CD4-positive, alpha-beta T cell treated with Interleukin-21 for 1 hour (primary cell): ENCODE measurements around the gene PLN.
A peak's percentile ranks its signal among the peaks of the same experiment; 100 is the strongest.

ENCODE experiments used
- DNase-seq: peaks from one replicate; pipeline ENCODE4 v3.0.0-alpha.2; 2020

The PLN gene

DNA sequence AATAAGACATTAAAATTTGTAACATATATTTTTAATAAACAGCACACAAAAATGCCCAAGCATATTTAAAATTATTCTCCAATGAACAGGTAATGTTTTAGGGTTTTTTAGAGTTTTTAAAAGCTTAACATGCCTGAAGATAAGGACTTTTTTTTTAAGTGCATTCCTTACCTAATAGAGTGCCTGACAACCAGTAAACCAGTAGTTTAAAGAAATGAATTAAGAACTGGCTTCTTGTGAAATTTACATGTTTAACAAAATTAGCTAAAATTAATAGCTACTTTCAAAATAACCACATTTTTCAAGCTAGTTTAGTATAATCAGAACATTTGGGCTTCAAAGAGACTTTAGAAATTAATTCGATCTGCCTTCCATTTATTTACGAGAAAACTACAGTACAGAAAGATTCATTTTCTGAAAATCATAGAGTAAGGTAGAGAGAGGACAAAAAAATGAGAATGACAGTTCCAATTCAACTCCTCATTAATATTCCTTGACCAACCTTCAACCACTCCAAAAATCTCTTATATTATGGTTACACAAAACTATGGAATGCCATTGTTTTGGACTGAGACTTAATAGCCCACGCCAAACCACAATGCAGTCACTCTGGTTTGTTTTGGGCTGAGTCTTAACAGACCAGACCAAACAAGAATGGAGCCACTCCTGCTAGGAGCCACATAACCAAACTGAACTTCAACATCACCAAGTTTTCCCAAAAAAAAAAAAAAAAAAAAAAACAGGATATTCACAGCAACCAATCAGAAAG is 5.7 kb upstream of the PLN start:
- no peak for DNase-seq

DNA sequence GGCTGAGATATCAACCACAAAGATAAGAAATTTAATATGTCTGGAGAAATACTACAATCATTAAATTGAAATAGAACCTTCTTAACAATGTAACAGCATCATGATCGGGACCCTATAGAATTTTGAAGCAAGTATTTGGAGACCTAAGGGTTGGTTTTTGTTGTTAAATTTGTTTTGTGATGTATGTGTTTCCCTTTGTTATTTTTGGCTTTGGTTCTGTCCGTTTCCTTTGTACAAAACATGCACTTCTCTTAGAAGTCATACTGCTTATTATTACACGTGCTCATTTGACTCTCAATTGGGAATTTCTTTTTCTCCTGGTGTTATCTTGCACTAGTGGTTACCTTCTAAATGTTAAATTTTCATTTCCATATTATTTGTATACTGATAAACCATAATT is 4.0 kb upstream of the PLN start:
- DNase-seq, result no peak

- DNase-seq, result no peak
These were observed 1.8 kb upstream of the PLN start for GRCh38 chr6:118546164-118546879.

DNA sequence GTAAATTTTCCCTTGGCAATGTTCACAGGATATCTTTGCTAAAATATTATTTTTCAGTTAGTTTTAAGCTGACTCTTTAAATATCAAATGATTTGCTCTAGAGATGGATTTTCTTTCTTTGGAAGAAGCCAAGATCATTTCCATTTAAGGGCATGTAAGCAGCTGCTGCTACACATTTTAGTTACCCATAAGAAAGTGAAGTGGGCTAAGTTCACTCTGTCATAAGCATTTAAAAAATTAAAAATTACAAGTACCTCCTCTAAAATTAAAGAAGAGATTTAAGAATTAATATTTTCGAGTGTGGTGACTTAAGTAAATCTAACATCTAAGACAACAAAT is 1.2 kb upstream of the PLN start:
- DNase-seq, result no peak

GRCh38 chr6:118548613-118549012 is 517 bp downstream of the PLN start:
- DNase-seq, result no peak

DNA sequence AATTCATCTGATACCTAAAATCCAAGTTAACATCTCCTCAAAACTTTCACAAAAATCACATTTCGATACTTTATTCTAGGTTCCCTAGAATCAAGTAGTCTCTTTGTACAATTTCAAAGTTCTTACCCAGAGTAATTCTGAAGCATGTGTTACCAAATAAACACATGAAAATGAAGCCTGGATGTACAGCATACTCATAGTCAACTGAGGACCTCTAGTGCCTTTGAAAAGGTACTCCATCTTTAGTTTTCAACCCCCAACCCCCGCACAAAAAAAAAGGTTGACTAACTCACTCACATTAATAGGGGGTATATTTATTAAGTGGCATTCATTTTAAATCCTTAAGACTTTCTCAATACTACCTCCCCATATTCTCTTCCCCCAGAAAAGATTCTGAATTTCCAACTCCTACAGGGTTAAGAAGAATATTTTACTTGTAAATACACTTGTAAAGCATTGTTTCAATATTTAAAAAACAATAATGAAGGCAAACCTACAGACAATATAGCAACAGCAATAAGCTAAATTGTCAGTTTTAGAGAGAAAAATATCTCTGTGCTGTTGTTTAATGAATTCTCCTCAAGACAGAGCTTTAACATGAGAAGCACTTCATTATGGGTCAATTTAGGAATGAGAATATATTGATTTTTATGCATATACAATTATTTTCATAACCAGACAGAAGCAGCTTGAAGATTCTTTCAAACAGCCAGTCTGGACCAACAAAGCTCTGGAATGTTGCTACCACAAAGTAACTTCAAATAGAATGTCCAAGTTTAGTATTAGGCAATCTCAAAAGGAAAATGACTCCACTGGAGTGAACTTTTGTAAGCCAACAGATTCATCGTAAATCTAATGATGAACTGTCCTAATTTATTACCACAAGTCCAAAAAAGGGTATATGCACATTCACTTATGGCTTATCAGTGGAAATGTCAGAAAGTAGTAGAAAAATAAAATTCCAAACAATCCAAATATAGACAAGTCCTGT is 3.3 kb downstream of the PLN start:
- peak; percentile 52 for DNase-seq

GRCh38 chr6:118553132-118553531 is 5.0 kb downstream of the PLN start:
- DNase-seq, result no peak

DNA sequence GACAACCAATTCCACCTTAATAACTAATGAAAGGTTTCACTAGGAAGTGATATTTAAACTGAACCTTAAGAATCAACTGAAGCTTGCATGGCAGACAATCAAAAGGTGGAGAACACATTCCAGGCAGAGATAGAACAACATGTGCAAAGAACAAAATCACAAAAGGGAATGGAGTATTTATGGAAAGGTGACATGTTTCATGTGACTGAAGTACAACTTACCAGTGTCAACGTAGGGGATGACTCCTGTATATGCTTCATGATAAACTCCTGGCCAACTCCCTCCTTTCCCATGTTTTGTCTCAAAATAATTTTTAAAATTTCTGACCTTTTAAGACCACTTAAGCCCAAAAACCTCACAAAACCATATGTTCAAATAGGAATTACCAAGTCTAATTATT is 6.6 kb downstream of the PLN start:
- DNase-seq, result no peak

DNA sequence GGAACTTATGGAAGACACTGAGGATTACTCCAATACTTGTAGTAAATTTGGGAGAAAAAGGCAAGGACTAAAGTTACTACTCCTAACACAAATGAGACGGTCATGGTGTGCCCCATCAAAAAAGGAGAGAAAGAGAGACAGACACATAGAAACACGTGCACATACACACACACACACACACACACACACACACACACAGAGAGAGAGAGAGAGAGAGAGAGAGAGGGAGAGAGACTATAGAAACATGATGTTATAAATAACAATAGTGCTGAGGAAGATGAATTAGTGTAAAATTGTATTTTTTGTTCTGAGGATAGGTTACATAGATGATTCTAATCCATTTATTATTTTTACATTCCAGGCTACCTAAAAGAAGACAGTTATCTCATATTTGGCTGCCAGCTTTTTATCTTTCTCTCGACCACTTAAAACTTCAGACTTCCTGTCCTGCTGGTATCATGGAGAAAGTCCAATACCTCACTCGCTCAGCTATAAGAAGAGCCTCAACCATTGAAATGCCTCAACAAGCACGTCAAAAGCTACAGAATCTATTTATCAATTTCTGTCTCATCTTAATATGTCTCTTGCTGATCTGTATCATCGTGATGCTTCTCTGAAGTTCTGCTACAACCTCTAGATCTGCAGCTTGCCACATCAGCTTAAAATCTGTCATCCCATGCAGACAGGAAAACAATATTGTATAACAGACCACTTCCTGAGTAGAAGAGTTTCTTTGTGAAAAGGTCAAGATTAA is 10.5 kb downstream of the PLN start:
- peak; percentile 70 for DNase-seq

- DNase-seq, result no peak
These were observed 11.6 kb downstream of the PLN start for GRCh38 chr6:118559659-118560058.

DNA sequence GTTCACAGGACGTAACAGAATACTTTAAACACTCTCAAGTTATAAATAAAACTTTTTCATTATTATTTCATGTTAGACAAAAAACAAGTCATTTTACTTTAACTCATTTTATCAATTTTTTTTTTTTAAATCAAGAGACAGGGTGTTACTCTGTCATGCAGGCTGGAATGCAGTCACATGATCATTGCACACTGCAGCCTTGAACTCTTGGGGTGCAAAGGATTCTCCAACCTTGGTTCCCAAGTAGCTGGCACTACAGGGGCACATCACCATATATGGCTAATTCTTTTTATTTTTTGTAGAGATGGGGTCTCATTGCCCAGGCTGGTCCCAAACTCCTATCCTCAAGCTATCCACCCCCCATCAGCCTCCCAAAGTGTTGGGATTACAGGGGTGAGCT is 14.2 kb downstream of the PLN start:
- no peak for DNase-seq

DNA sequence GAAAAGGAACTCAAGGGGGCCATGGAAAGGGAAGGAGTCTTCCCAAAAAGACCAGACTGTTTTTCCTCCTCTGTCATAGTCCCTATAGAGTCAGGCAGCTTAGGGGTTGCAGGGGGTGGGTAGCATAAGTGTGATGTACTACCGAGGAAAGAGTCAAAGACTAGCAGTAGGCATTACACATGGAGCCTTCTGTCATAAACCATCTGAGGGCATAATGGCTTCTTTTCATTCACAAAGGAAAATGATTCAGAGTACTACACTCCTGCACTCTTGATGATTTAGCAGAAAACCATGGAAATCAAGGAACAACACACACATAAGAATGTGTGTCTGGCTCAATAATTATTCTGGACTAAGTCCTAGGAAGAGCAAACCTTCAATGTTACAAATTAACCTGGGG is 14.9 kb downstream of the PLN start:
- DNase-seq, result no peak

GRCh38 chr6:118565311-118565960 is 17.3 kb downstream of the PLN start:
- peak; percentile 70 for DNase-seq

DNA sequence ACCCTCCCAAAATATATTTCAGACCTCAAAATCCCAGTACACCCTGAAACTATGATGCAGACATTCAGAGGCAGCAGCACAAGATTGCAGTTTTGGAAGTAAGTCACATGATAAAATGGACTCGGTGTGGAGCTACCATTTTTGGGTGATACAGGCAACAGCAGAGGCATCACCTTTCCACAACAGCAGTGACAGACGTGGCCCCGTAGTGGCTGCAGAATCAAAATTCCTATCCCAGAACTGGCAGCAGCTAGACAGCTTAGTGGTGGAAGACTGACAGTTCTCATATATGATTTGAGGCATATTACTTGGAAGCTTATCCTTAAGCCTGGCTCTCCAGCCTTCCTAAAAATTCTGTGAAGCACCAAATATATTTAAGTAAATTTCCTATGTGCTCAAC is 19.9 kb downstream of the PLN start:
- DNase-seq, result no peak

- no peak for DNase-seq
These were observed 21.4 kb downstream of the PLN start for GRCh38 chr6:118569498-118569897.

- DNase-seq, result no peak
These were observed 23.0 kb downstream of the PLN start for GRCh38 chr6:118571121-118571520.

- no peak for DNase-seq
These were observed 26.2 kb downstream of the PLN start for GRCh38 chr6:118574051-118574865.

GRCh38 chr6:118577972-118578371 is 29.9 kb downstream of the PLN start:
- no peak for DNase-seq

DNA sequence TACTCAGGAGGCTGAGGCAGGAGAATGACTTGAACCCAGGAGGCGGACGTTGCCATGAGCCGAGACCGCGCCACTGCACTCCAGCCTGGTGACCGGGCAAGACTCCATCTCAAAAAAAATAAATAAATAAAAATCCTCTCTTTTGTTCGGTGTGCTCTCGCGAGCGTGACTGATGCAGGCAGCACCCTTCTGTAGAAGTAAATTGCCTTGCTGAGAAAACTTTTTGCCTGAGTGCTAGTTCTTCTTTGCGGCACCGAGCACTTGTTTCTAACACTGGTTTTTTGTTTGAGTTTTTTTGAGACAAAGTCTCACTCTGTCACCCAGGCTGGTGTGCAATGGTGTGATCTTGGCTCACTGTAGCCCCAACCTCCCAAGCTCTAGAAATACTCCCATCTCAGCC is 30.5 kb downstream of the PLN start:
- DNase-seq, result no peak

DNA sequence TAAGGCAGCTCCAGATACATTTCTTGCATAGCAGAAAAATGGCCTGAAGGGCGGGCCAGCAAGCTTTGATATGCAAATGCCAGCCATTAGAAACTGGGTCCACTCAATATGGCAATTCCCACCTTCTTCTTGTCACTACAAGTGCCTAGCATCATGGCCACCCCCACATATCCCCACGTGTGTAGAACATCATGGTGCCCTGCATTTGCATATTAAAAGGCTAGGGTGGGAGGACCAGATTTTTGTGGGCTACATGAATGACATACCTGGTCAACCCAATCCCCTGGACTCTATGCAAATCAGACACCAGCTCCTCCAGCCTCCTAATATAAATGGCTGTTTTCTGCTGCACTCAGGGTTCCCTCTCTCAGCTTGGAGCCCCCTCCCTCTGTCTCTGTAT is 31.7 kb downstream of the PLN start:
- no peak for DNase-seq
